Caco-2 (cell line): Measurements from ENCODE around the gene LYRM9. TPM values are rescaled to one million over a fixed set of nuclear protein-coding genes. Genes with fewer than 3 reads are reported as not detected.
A peak's percentile ranks its signal among the peaks of the same experiment; 100 is the strongest.

Source experiments
- BruUV-seq: library from RNA; stranded (reverse); fragments of 400-500 nt; replicated peaks from 2 replicates; lab custom pipeline; 2021; lab: Mats Ljungman, UMichigan
- CTCF ChIA-PET: fragments of 300-600 bp; sonication (Branson Sonifier 250); formaldehyde crosslinking; loops from one replicate; lab custom pipeline; 2022; ENCODE audit warnings: antibody characterized with exemption; lab: Charles Lee
- POLR2A ChIA-PET: fragments of 300-600 bp; sonication (Branson Sonifier 250); formaldehyde crosslinking; loops from one replicate; lab custom pipeline; 2022; ENCODE audit warnings: antibody characterized with exemption; lab: Charles Lee
- DNase-seq, 2 experiments: peaks; one replicate each; pipeline versions ENCODE4 v3.0.0 to v3.0.0-alpha.2; 2020 to 2022
- H3K27me3 ChIP-seq: replicated peaks from 2 replicates; pipeline ENCODE4 v1.6.0; 2011; ENCODE audit warnings: low read length; ENCODE audit not compliant: control insufficient read depth, insufficient read depth
- H3K36me3 ChIP-seq: 2 replicates; pipeline ENCODE4 v1.5.1; 2011; ENCODE audit warnings: low read length; ENCODE audit not compliant: control insufficient read depth, insufficient read depth
- H3K4me1 ChIP-seq: fragments of 250-450 bp; sonication (Bioruptor Pico); 2 replicates; pipeline ENCODE4 v1.5.1; 2020; ENCODE audit warnings: mild to moderate bottlenecking
- H3K4me3 ChIP-seq: 2 replicates; pipeline ENCODE4 v1.5.1; 2011; ENCODE audit warnings: low read depth, mild to moderate bottlenecking, control low read depth, low read length
- H3K9me3 ChIP-seq: fragments of 250-450 bp; sonication (Bioruptor Pico); 2 replicates; pipeline ENCODE4 v1.5.1; 2020; ENCODE audit warnings: mild to moderate bottlenecking, moderate library complexity
- H3K27ac Mint-ChIP-seq: one replicate; pipeline ENCODE4 v1.8.0; 2022; ENCODE audit warnings: mixed read lengths; ENCODE audit not compliant: unreplicated experiment
- H3K27me3 Mint-ChIP-seq: one replicate; pipeline ENCODE4 v1.8.0; 2022; ENCODE audit warnings: mixed read lengths; ENCODE audit not compliant: insufficient read depth, unreplicated experiment
- H3K36me3 Mint-ChIP-seq: one replicate; pipeline ENCODE4 v1.8.0; 2022; ENCODE audit warnings: mild to moderate bottlenecking, mixed read lengths; ENCODE audit not compliant: insufficient read depth, unreplicated experiment
- H3K4me1 Mint-ChIP-seq: one replicate; pipeline ENCODE4 v1.8.0; 2022; ENCODE audit warnings: low read depth, mixed read lengths; ENCODE audit not compliant: unreplicated experiment
- H3K4me3 Mint-ChIP-seq: one replicate; pipeline ENCODE4 v1.8.0; 2022; ENCODE audit warnings: mild to moderate bottlenecking, moderate library complexity, mixed read lengths; ENCODE audit not compliant: unreplicated experiment
- H3K9me3 Mint-ChIP-seq: one replicate; pipeline ENCODE4 v1.8.0; 2022; ENCODE audit warnings: mixed read lengths; ENCODE audit not compliant: unreplicated experiment
- CTCF ChIP-seq, 2 experiments: fragments of 200-600 bp in 1 of 2; IDR thresholded peaks; 1 replicate in 1 of 2; 2 replicates in 1 of 2; pipeline versions ENCODE4 v1.5.1 to v1.8.0; 2011 to 2022; ENCODE audit warnings: antibody characterized with exemption in 1 of 2, control low read depth in 1 of 2, inconsistent platforms in 1 of 2, low read depth in 1 of 2, low read length in 1 of 2, mild to moderate bottlenecking in 1 of 2, moderate library complexity in 1 of 2; ENCODE audit not compliant: insufficient read depth in 1 of 2, severe bottlenecking in 1 of 2, unreplicated experiment in 1 of 2
- intact Hi-C: fragments of 100-400 bp; cut with micrococcal nuclease; formaldehyde crosslinking; loops from one replicate; pipeline ENCODE4 v1.10.0; 2022; ENCODE audit not compliant: unreplicated experiment
- total RNA-seq: library from RNA; stranded (reverse); gene quantifications from 2 replicates; pipeline ENCODE4 v1.2.3, GENCODE V29; 2022

LYRM9 gene
- total RNA-seq, 1 experiment from 2014 or later: 29.1 TPM

DNA sequence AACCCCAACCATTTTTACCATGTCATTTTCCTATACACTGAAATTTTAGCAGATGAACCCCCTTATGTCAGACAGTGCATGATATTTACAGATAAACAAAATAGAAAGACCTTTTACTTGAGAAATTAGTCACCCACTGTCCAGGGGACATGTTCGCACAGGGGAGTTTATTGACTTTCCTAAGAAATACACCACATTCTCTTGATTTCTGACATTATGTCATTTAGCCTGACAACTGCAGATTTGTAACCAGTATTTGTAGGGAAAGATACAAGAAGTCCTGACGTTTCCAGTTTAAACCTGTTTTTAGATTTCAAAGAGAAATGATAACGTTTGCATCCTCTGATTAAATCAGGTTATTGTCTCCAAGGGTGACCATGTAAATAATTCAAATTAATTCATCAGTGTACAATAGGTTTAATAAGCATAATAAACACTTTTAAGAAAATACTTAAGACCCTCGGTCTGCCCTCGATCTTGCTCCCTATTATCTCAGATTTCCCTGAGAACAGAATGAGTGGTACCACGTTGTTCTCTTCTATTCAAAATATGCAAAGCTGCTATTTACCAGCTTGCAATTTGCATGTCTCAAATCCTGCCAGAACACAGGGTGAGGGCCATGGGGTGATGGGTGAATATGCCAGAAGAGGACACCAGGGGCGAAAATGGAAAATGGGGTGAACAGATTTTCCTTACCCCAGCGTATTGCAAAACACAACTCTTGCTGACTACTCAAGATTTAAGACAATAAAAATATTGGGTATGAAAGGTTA is 2.1 kb upstream of the LYRM9 start:
- Histone ChIP-seq H3K9me3 (no peaks in the 10 kb centered on the region), H3K36me3 (no peaks in the 10 kb centered on the region), H3K4me1 (peaks cover 19% of the 10 kb centered on the region), H3K4me3 (no peak overlapping the region), H3K27me3 (no peaks in the 10 kb centered on the region)
- no peaks in the 10 kb centered on the region for H3K9me3 Mint-ChIP-seq
- DNase-seq: peak in 1 of 2 experiments; percentile 16
- TF ChIP-seq CTCF (IDR thresholded peaks at IDR 0.05; ENCODE audit: insufficient read depth in 1 of 2, low read depth in 1 of 2, low read length in 1 of 2, severe bottlenecking in 1 of 2, unreplicated experiment in 1 of 2): no peak
- intact Hi-C loops: loop anchor here (5.0 kb wide), 1 partner anchor 87 kb away; no protein-coding TSS in a partner anchor
- BruUV-seq: no TSS peak
- H3K27ac Mint-ChIP-seq: no peak overlapping the region
- peaks cover 5% of the 10 kb centered on the region for H3K36me3 Mint-ChIP-seq
- no peaks in the 10 kb centered on the region for H3K27me3 Mint-ChIP-seq
- POLR2A ChIA-PET: no interaction called here
- peaks cover 27% of the 10 kb centered on the region for H3K4me1 Mint-ChIP-seq
- CTCF ChIA-PET: interaction anchor here (0.7 to 3.1 kb wide), 4 partner anchors 12 to 146 kb away, joined by 3 to 78 read pairs (median 28); no protein-coding TSS in a partner anchor
- no peak overlapping the region for H3K4me3 Mint-ChIP-seq

DNA sequence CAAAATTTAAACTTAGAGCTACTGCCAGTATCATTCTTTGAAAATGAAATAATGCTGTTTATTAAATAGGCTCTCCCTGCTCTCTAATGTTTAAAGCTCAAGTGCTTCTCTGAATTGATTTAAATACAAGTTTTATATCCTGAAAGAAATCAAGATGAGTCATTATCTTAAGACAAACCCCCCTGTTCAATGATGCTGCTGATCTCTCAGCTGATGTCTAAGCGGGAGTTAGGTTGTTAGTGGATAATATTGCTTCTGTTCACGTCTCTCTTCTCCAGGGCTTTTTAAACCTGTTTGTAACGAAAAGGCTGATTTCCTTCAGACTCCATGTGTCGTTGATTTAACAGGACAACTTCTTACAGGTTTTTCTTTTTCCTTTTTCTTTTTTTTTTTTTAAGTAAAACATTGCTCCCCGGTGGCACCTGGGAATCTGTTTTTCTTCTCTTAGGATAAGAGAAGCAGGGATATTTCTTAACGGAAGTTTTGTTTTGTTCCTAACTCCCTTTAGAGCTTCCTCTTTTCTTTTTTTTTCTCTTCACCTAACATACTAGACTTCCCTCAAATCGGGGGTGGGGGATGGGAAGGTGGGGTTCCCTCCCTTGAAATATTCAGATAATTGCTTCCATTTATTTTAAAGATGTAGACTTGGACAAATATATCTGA is 807 bp upstream of the LYRM9 start:
- H3K4me1 ChIP-seq: peaks cover 30% of the 10 kb centered on the region
- no peaks in the 10 kb centered on the region for H3K27me3 ChIP-seq
- CTCF ChIA-PET: interaction anchor here (0.5 to 3.1 kb wide), 31 partner anchors 10 to 442 kb away, joined by 3 to 78 read pairs (median 4); partner anchors contain the start of genes NOS2 and TNFAIP1
- no peak for TF ChIP-seq CTCF (IDR thresholded peaks at IDR 0.05; ENCODE audit: insufficient read depth in 1 of 2, low read depth in 1 of 2, low read length in 1 of 2, severe bottlenecking in 1 of 2, unreplicated experiment in 1 of 2)
- POLR2A ChIA-PET: interaction anchor here (0.5 to 0.9 kb wide), 3 partner anchors 14 to 147 kb away, joined by 3 to 10 read pairs (median 3); no protein-coding TSS in a partner anchor
- intact Hi-C loops: no loop called here
- Mint-ChIP-seq H3K4me3 (peak overlapping the region; percentile 70), H3K4me1 (peaks cover 39% of the 10 kb centered on the region), H3K27ac (peak overlapping the region; percentile 10), H3K27me3 (no peaks in the 10 kb centered on the region), H3K36me3 (peaks cover 8% of the 10 kb centered on the region), H3K9me3 (no peaks in the 10 kb centered on the region)
- no peaks in the 10 kb centered on the region for H3K9me3 ChIP-seq
- no peak overlapping the region for H3K4me3 ChIP-seq
- BruUV-seq: no TSS peak
- no peak for DNase-seq
- no peaks in the 10 kb centered on the region for H3K36me3 ChIP-seq

DNA sequence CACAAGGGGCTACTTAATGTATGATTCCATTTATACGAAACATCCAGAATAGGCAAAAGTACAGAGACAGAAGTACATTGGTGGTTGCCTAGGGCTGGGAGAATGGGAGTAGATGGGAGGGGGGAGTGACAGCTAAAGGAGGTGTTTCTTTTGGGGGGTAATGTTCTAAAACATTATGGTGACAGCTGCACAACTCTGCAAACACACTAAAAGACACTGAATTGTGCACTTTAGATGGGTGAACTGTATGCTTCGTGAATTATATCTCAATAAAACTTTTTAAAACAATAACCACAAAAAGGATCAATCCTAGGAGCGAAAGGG is 661 bp downstream of the LYRM9 start:
- CTCF ChIA-PET: interaction anchor here (0.6 to 3.1 kb wide), 24 partner anchors 8 to 398 kb away, joined by 3 to 78 read pairs (median 4); partner anchors contain the start of gene NOS2
- intact Hi-C loops: no loop called here

More for the DNA sequence above, 661 bp downstream of the LYRM9 start:
- Histone ChIP-seq H3K27me3 (no peaks in the 10 kb centered on the region), H3K4me3 (peak overlapping the region; percentile 75), H3K36me3 (no peaks in the 10 kb centered on the region), H3K4me1 (peaks cover 45% of the 10 kb centered on the region), H3K9me3 (no peaks in the 10 kb centered on the region)
- H3K27ac Mint-ChIP-seq: peak overlapping the region; percentile 28
- peak in 1 of 2 experiments; percentile 28 for DNase-seq
- peaks cover 53% of the 10 kb centered on the region for H3K4me1 Mint-ChIP-seq
- no TSS peak for BruUV-seq
- POLR2A ChIA-PET: interaction anchor here (0.6 to 1.0 kb wide), 4 partner anchors 87 to 352 kb away, joined by 3 to 5 read pairs (median 3); no protein-coding TSS in a partner anchor
- H3K9me3 Mint-ChIP-seq: no peaks in the 10 kb centered on the region
- H3K4me3 Mint-ChIP-seq: peak overlapping the region; percentile 70
- H3K27me3 Mint-ChIP-seq: no peaks in the 10 kb centered on the region
- TF ChIP-seq CTCF (IDR thresholded peaks at IDR 0.05; ENCODE audit: insufficient read depth in 1 of 2, low read depth in 1 of 2, low read length in 1 of 2, severe bottlenecking in 1 of 2, unreplicated experiment in 1 of 2): no peak
- peaks cover 11% of the 10 kb centered on the region for H3K36me3 Mint-ChIP-seq
